ENCODE data around the gene PTPRE. TPM values are rescaled to one million over a fixed set of nuclear protein-coding genes. Genes with fewer than 3 reads are reported as not detected.

The PTPRE gene
- total and polyA plus RNA-seq, 9 donors = 2.1 to 15.5 (median 6.9) TPM

DNA sequence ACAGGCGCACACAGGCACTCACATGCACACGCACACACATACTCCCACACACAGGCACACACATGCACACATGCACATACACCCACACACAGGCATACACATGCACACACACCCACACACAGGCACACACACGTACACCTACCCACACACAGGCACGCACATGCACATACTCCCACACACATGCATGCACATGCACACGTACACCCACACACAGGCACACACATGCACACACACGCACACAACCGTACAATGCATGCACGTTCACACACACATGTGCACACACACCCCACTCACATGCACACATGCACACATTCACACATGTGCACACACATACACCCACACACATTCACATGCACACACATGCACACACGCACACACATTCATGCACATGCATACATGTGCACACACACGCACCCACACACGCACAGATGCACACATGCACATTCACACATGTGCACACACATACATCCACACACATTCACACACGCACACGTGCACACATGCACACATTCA lies 160.0 kb downstream of the PTPRE start:
- no peak for DNase-seq
- intact Hi-C loops (cut with DNase I) = no loop called here
- no peaks in the 10 kb centered on the region for H3K36me3 ChIP-seq

DNA sequence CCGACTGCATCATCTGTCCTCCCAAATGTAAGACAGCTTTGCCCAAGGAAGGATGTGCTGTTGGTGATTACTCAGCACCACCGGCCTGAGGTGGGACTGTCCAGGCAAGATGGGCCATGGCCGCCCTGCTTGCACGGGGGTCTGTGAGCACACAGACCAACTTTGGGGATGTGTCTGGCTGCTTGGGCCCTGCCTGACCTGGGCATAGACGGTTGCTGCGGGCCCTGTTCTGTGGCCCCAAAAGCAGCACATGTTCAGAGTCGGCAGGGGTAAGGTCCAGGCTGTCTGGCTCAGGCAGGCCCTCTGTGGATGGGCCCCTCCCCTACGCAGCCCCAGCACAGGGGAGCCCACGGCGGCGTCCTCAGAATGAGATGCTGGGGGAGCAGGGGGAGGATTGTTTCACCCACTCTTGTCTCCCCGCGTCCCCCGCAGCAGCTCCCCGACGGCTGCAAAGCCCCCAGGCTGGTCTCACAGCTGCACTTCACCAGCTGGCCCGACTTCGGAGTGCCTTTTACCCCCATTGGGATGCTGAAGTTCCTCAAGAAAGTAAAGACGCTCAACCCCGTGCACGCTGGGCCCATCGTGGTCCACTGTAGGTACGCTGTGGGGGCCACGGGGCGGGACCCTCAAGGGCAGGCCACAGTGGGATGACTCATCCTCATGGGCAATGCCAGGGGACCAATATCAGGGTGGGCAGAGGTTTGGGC lies 160.9 kb downstream of the PTPRE start:
- Histone ChIP-seq H3K4me1 (ENCODE audit: insufficient read depth) (no peaks in the 10 kb centered on the region), H3K9me3 (no peaks in the 10 kb centered on the region), H3K4me3 (no peak overlapping the region), H3K27ac (no peak overlapping the region), H3K27me3 (no peaks in the 10 kb centered on the region), H3K36me3 (no peaks in the 10 kb centered on the region)
- WGBS, 3 donors = 87 to 91% (median 91%) methylated on average over 25 of the region's 25 CpGs
- intact Hi-C loops (cut with DNase I) = no loop called here
- TF ChIP-seq EP300 (IDR thresholded peaks at IDR 0.05) (no peak), POLR2A (IDR thresholded peaks at IDR 0.05) (no peak)
- TF ChIP-seq, protein P1, sequence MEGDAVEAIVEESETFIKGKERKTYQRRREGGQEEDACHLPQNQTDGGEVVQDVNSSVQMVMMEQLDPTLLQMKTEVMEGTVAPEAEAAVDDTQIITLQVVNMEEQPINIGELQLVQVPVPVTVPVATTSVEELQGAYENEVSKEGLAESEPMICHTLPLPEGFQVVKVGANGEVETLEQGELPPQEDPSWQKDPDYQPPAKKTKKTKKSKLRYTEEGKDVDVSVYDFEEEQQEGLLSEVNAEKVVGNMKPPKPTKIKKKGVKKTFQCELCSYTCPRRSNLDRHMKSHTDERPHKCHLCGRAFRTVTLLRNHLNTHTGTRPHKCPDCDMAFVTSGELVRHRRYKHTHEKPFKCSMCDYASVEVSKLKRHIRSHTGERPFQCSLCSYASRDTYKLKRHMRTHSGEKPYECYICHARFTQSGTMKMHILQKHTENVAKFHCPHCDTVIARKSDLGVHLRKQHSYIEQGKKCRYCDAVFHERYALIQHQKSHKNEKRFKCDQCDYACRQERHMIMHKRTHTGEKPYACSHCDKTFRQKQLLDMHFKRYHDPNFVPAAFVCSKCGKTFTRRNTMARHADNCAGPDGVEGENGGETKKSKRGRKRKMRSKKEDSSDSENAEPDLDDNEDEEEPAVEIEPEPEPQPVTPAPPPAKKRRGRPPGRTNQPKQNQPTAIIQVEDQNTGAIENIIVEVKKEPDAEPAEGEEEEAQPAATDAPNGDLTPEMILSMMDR (IDR thresholded peaks at IDR 0.05) = no peak
- DNase-seq = no peak

More for the DNA sequence above, 160.0 kb downstream of the PTPRE start:
- Histone ChIP-seq H3K4me3 (no peak overlapping the region), H3K9me3 (no peaks in the 10 kb centered on the region), H3K27me3 (no peaks in the 10 kb centered on the region), H3K27ac (no peak overlapping the region), H3K4me1 (ENCODE audit: insufficient read depth) (no peaks in the 10 kb centered on the region)
- TF ChIP-seq EP300 (IDR thresholded peaks at IDR 0.05) = no peak
- TF ChIP-seq POLR2A (IDR thresholded peaks at IDR 0.05) = no peak
- TF ChIP-seq, protein P1 (IDR thresholded peaks at IDR 0.05) = no peak
- 86 to 91% (median 90%) methylated on average over 13 of the region's 13 CpGs for WGBS, 3 donors

DNA sequence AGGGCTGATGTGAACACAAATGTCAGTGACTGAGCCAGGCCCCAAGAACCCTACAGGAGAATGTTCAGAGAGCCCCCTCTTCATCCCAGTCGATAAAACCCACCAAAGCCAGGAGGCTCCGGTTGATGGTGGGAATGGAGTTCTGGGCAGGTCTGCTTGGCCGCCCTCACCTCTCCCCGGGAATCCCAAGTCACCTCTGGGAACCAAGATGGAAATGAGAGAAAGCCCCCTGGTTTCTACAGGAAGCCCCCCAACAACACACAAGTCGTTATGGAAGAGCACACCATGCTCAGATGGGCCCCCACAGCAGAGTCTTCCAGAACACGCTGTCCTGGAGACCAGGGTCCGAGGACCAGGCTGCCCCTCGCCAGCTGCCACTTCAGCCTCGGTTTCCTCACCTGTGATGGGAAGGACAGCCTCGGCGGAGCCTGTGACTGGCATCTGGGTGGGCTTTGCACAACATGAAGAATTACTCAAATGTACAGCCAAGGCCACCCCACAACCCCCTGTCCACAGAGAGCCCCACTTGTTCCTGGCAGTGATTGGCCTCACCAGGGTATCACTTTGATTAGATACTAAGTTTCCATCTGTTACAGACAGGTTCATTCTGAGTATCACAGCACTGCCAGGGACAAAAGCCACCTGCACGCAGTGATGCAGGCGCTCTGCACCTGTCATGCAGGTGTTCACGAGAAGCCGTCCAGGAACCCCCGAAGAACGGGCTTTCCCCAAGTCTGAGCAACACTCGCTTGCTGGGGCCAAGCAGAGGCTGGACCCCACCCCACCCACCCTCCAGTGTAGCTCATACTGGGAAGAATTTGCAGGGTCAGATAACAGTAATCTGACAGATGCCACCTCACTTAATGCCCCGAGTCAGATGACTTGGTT lies 161.7 kb downstream of the PTPRE start:
- no peak for DNase-seq
- TF ChIP-seq POLR2A (IDR thresholded peaks at IDR 0.05) (no peak), EP300 (IDR thresholded peaks at IDR 0.05) (no peak)
- TF ChIP-seq, protein P1 (IDR thresholded peaks at IDR 0.05) = no peak
- no peaks in the 10 kb centered on the region for H3K27me3 ChIP-seq
- H3K36me3 ChIP-seq = no peaks in the 10 kb centered on the region
- intact Hi-C loops (cut with DNase I) = no loop called here
- no peak overlapping the region for H3K27ac ChIP-seq
- H3K4me3 ChIP-seq = no peak overlapping the region
- 90 to 92% (median 90%) methylated on average over 19 of the region's 19 CpGs for WGBS, 3 donors
- no peaks in the 10 kb centered on the region for H3K9me3 ChIP-seq
- no peaks in the 10 kb centered on the region for H3K4me1 ChIP-seq (ENCODE audit: insufficient read depth)

DNA sequence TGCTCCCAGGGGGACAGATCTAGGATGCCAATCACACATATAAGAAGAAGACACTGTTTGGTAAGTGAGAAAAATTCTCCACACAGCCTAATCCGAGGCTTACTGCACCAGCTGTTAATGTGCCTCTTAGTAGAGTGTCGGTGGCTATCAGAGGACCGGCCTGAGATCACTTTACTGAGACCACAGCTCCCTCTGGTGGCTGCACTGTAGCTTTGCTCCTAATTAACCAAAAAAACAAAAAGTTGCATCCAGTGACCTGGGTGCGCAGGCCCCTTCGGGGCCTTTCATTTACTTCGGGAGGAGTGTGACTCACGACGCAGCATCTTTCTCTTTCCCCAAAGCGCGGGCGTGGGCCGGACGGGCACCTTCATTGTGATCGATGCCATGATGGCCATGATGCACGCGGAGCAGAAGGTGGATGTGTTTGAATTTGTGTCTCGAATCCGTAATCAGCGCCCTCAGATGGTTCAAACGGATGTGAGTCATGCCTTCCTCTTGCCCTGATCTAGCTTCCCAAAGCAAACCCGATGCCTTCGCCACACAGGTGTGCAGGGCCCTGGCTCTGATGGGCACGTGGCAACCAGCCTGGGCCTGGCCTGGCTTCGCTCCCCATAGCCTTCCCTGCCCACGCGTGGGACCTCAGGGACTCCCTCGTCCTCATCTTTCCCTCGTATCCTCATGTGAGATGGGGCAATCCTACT lies 162.6 kb downstream of the PTPRE start:
- 32 to 35% (median 32%) methylated on average over 28 of the region's 28 CpGs for WGBS, 3 donors
- Histone ChIP-seq H3K27ac (no peak overlapping the region), H3K36me3 (no peaks in the 10 kb centered on the region), H3K4me3 (no peak overlapping the region), H3K4me1 (ENCODE audit: insufficient read depth) (no peaks in the 10 kb centered on the region), H3K27me3 (no peaks in the 10 kb centered on the region), H3K9me3 (no peaks in the 10 kb centered on the region)
- intact Hi-C loops (cut with DNase I) = loop anchor here in 1 of 4 donors (10.0 kb wide), 1 partner anchor 165 kb away; the partner anchor contains the start of gene PTPRE
- DNase-seq = peak; percentile 41 to 79 (median 76)
- TF ChIP-seq, protein P1 (IDR thresholded peaks at IDR 0.05) = peak; percentile 49 to 59 (median 55)
- no peak for TF ChIP-seq POLR2A (IDR thresholded peaks at IDR 0.05)
